Medulla oblongata (tissue), 1 donor: ENCODE results near the gene AKR1D1.
"Not testable (repeated sequence)": the region's sequence is repeated elsewhere in the genome, so short reads cannot be mapped to it uniquely, and the experiment has no call there.

ENCODE experiments used
- DNase-seq: peaks from one replicate; pipeline ENCODE4 v3.0.0-alpha.2; 2015; ENCODE audit errors: extremely low spot score

Gene AKR1D1

DNA sequence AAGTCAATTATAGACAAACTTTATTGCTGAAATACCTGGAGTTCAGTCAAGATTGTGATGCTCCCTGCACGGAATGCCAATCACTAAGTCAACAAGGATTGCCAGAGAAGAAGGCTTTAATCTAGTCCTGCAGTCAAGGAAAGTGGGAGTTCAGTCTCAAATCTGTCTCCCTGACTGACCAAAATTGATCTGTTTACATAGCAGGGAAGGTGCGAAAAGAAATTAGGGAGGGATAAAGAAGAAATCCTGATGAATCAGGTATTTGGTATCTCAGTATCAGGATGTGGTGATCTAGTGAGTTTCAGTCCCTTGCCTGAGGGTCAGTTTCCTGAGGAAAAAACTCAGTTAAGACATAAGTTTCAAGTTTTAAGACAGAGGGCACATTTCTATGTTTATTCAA is 2.1 kb upstream of the AKR1D1 start:
- DNase-seq: no peak

DNA sequence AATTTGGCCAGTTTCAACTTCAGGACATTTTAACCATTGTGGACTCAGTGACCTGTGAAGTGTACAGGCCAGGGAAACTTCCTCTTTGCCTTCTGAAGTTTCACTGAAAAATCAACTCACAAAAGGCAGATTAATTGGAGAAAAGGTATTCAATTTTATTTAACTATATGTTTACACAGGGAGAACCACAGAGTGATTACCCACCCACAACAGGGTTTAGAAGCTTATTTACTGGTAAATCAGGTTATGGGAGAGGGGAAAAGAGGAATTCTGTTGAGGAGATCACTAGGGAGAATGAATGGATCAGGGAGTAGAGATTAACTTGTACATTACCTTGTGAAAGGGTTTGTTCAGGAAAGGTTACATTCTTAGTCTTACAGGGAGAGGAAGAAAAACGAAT is 1.7 kb upstream of the AKR1D1 start:
- no peak for DNase-seq

DNA sequence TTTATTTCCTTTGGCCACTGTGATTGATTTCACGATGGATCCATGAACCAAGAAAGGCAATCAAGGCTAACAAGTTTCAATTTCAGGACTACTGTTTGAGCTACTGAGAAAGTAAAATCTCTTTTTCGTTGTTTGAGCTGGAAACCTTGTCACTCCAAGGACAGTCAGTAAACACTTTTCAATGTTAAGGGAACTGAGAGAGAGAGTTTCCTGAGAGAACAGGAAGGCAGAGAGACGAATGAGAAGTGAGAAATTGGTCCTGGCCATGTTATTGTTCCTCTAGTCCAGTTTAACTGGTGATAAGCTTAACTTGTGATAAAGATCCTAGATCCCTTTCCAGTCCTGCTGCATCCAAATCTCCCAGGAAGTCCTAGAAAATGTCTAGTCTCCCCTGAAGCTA is 909 bp upstream of the AKR1D1 start:
- DNase-seq: peak; percentile 33

DNA sequence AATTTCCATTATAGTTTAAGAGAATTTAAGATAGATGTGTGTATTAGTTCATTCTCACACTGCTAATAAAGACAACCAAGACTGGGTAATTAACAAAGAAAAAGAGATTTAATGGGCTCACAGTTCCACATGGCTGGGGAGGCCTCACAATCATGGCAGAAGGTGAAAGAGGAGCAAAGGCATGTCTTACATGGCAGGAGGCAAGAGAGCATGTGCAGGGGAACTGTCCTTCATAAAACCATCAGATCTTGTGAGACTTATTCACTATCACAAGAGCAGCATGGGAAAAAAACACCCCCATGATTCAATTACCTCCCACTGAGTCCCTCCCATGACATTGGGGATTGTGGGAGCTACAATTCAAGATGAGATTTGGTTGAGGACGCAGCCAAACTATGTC is 473 bp upstream of the AKR1D1 start:
- not testable (repeated sequence) for DNase-seq

DNA sequence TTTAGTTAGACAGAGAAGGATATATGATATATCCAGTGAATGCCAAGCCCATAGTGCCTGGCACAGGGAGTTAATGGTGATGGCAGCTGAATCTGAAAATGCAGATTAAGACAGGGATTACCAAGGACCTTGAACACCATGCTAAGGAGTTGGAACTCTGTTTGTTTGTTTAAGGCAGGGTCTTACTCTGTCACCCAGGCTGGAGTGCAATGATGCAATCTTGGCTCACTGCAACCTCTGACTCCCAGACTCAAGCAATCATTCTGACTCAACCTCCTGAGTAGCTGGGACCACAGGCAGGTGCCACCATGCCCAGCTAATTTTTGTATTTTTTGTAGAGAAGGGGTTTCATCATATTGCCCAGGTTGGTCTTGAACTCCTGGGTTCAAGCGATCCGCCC is 1.6 kb downstream of the AKR1D1 start:
- no peak for DNase-seq

DNA sequence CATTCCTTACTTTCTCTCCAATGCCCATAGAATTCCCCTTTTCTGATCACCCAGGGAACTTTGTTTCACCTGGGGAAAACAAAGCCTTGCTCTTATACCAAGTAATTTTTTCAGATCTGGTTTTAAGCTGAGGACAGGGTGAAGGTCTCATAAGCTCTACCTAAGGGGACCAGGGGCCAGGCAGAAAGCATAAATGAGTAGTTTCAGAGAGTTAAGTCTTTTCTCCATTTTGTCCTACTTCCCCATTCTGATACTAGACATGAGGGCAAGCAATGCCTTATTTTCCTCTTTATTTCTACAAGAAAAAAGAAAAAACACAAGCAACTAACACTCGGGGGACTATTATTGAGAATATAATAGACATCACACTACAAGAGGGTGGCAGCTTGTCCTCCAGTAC is 2.9 kb downstream of the AKR1D1 start:
- DNase-seq: no peak

DNA sequence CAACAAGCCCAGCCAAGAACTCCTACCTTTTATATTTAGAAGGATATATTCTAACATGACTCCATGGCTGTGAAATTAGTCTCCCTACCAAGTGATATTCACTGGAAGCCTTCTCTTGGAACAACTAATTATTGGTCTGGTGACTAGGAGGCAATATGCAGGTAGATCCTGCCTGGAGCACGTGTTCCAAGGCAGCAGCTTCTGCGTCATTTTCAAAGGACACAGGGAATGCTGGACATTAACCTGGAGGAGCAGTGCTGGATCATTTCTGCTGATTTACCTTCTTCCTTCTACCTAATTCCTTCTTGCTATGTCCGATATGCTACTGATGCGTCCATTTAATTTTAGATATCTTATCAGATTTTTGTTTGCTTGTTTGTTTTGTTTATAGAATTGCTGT is 5.6 kb downstream of the AKR1D1 start:
- no peak for DNase-seq

DNA sequence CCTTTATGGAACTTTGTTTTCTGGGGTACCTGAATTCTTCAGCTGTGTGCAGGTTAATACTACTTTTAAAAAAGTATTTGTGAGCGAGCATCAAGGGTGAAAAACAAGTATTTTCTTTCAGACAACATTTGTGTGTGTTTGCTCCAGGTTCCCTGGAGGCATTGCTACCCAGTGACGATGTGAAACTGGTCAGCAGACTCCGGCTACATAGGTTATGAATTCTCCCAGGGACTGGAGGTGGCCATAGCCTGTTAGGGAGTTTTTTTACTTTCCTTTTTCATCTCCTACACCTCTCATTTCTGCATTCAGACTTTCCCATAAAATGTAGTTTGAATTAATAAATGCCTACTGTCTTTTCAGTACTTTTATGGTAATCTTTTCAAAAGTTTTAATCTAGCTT is 7.6 kb downstream of the AKR1D1 start:
- no peak for DNase-seq

DNA sequence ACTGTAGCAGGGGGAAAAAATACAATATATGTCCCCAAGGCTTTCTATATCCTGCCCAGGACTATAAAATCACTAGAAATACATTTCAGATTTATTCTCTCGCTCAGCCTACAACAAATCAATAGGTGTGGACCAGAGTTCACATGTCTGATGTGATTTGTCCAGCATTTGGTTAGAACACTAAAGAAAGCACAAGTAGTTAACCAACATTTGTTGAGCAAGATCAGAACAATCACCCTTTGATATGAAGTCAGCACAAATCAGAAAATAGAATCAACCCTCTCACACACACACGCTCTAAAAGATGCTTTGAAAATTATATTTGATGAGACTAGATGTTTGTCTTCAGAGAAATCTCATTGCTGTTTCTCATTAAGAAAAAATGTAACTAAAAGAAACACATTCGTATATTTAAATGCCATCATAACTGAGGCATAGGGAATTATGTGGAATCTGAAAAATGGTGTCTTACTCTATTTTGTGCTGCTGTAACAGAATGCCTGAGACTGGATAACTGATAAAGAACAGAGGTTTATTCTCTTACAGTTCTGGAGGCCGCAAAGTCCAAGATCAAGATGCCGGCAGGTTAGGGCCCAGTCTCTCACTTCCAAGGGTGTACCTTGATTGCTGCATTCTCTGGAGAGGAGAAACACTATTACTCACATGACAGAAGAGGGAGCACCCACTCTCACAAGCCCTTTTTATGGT is 10.5 kb downstream of the AKR1D1 start:
- DNase-seq: no peak

DNA sequence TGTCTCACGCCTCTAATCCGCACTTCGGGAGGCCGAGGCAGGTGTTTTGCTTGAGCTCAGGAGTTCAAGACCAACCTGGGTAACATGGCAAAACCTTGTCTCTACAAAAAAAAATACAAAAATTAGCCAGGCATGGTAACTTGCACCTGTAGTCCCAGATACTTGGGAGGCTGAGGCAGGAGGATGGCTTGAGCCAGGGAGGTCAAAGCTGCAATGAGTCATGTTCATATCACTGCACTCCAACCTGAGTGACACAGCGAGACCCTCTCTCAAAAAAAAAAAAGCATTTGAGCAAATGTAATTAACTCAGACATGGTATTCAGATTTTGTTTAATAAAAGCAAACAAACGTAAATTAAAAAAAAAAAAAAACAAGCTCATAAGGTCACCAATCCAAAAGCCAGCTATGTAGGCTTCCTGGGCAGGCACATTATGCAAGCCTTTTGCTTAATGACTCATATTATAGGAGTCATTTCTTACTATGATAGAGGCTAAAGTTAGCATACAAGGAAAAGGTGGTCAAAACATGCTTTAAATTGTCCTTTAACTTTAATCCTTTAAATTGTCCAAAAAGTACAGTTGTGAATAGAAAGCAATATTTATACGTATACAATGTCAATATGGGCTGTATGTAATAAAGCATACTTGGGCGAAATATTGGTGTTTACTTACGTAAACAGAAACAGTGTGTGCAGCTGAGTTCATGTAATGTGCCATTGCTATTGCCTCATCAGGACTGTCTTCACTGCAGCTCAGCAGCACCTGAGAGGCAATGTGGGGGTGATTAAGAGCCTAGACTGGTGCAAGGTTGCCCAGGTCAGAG is 13.0 kb downstream of the AKR1D1 start:
- DNase-seq: no peak

DNA sequence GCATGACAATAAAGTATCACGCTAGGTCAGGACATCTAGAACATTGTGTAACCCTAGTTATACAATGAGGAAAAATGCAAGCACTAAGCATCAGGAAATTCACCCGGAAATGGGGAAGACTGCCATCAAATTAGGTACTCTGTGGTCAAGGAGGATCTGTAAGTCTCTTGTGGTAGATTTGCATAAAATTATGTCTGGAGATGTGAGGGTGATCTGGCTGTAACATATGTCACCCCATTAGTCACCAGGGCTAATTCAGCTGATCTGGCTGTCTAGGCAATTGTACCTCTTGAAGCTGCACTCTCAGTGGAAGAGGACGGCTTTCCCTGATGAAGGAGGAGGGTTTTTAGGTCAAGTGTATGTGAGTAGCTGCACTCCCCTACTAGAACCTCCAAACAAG is 14.8 kb downstream of the AKR1D1 start:
- DNase-seq: no peak

DNA sequence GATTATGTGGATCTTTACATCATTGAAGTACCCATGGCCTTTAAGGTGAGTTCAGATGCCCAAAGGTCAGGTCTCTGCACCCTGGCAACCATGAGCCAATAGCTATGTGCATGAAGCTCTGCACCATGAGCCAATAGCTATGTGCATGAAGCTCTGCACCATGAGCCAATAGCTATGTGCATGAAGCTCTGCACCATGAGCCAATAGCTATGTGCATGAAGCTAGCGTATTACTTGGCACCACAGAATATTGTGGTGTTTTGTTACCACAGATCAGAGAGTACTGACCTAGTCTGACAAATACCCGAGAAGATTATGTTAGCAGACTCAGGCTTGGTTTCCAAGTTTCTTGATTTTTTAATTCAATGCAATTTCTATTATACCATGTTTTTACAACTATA is 15.6 kb downstream of the AKR1D1 start:
- not testable (repeated sequence) for DNase-seq

DNA sequence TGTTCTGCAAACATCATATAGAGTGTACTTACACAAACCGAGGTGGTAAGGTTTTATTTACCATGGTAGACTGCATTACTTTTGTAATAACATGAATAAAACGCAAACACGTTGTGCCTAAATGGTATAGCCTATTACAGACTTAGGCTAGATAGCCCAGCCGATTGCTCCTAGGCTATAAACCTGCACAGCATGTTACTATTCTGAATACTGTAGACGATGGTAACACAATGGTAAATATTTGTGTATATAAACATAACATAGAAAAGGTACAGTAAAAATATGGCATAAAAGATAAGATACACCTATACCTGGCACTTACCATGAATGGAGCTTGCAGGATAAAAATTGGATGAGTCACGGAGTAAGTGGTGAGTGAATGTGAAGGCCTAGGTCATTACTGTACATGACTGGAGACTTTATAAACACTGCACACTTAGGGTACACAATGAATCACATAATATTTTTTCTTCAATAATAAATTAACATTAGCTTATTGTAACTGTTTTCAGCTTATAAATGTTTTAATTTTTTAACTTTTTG is 16.3 kb downstream of the AKR1D1 start:
- no peak for DNase-seq

DNA sequence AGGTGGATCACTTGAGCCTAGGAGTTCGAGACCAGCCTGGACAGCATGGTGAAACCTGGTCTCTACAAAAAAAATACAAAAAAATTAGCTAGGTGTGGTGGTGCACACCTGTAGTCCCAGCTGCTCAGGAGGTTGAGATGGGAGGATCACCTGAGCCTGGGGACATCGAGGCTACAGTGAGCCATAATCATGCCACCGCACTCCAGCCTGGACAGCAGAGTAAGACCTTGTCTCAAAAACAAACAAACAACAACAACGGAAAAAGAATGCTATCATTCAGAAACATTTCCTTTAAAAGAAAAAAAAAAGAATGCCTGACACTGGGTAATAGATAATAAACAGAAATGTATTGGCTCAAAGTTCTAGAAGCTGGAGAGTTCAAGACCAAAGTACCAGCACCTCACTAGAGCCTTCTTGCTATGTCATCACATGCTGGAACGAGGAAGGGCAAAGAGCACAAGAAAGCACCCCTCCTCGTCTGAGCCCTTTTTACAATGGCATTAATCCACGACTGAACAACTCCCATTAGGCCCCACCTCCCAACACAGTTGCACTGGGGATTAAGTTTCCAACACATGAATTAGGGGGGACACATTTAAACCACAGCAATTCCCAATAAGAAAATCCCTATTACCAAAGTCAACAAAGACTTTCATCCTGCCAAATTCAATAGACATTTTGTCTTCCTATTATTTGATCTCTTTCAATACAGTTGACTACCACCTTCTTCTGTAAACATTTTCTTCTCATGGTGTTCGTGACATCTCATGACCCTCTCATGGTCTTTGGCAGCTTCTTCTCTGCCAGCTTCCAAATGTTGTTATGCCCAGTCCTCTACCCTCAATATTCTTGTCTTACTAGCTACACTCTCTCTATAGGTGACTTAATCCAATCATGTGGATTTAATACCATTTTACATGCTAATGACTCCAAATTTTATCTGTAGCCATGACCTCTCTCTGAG is 20.0 kb downstream of the AKR1D1 start:
- no peak for DNase-seq

DNA sequence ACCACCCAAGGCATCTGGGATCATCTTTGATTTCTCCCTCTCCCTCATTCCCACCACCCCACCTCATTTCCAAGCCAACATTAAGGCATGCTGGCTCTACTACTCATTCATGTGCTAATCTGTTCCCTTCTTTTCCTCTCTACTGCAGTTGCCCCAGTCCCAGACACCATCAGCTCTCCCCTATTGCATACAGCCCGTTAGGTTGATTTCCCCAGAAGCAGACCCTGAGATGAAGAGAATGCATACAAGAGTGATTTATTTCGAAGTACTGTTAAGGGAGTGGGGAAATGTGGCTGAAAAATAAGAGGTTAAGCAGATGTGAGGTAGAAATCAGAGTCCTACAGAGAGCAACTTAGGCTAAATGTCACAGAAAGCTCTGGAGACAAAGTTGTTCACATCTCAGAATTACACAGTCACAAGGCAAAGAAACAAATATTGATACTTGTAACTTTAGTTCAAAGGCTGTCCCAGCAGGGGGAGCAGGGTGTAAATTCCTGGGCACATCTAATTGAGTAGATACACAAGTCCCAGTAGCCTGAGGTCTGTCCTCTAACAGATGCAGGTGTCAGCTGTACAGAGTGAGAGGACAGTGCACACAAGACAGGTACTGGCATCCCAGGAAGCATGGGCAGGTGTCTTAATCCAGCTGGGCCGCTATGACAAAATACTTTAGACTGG is 20.9 kb downstream of the AKR1D1 start:
- DNase-seq: no peak

DNA sequence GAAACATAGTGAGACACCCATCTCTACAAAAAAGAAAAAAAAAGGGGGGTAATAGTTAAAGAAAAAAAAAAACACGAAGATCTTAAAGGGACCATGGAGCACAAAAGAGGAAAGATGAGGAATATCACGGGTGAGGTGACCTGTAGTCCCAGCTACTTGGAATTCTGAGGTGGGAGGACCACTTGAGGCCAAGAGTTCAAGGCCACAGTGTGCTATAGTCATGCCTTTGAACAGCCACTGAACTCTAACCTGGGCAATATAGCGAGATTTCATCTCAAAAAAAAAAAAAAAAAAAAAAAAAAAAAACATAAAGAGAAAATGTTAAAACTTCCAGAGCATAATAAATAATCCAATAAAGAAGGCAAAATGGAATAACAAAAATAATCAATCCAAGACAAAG is 23.6 kb downstream of the AKR1D1 start:
- no peak for DNase-seq

DNA sequence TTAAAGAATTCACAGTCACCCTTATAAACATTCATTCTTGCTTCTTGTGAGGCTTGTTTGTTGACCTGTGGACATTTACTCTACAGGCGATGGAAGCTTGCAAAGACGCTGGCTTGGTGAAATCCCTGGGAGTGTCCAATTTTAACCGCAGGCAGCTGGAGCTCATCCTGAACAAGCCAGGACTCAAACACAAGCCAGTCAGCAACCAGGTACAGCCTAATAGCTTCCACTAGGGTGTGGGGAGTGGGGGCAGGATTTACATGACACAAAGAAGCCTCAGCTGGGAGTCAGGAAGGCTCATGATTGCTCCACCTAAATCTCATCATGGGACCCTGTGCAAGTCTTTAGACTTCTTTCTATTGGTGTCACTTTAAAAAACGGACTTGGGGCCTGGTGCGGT is 29.0 kb downstream of the AKR1D1 start:
- no peak for DNase-seq

DNA sequence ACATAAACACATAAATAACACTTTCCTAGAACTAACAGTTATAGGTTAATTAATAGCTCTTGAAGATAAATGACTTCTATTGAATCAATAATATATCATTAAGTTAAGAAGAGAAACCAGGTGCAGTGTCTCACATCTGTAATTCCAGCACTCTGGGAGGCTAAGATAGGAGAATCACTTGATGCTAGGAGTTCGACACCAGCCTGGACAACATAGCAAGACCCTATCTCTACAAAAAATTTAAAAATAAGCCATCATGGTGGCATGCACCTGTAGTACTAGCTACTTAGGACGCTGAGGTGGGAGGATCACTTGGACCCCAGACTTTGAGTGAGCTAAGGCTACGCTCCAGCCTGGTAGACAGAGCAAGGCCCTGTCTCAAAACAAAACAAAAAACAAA is 38.8 kb downstream of the AKR1D1 start:
- DNase-seq: no peak

DNA sequence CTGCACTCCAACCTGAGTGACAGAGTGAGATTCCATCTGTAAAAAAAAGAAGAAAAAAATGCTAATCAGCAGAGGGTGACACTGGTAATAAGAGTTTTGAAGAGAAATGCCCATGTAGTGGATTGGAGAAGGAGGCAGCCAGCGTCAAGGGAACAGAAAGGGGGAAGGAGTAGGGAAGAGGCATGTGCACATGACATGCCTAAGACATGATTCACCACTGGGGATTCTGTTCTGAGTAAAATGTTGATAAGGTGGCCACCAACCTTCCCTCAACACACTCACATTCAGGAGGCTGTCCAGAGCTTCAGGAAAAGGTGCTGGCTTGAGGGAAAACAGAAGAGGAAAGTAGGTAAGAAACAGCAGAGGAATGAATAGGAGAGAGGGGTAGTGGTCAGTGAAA is 39.9 kb downstream of the AKR1D1 start:
- no peak for DNase-seq

DNA sequence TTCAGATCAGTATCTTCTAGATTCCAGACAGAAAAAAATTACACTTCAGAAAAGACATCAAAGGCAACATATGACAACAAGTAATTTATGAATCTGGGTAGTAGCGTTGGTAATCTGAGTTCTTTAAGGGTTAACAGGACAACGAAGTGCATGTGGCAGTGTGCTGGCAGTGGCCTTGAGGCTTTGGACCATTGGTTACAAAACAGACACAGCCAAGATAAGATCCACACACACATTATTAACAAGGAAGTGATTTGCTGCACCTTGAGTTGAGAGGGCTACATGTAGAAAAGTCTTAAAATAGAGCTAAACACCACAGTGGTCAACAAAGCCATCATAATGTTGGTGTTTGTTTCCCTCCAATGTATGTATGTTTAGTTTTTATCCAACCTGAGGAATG is 40.6 kb downstream of the AKR1D1 start:
- DNase-seq: no peak

DNA sequence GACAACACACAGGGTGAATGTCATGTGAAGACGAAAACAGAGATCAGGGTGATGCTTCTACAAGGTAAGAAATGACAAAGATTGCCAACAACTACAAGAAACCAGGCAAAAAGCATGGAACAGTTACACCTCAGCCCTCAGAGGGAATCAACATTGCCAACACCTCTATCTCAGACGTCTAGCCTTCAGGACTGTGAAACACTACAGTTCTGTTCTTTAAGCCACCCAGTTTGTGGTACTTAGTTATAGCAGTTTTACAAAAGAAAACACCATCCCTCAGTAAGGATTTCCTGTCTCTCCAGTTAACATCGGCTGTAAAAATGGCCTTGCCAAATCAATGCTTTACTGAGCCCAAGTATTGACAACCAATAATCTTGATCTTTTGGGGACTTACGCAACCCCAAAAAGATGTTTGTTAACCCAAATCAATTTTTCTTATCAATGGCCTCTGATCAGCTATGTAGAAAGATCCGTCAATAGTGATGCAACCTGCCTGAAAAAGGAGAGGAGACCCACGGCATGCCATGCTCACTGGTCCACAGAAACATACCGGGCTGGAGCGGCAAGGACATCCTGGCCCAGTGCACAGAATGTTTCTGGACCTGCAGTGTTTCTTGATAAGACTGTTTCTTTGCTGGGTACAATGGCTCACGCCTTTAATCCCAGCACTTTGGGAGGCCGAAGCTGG is 44.0 kb downstream of the AKR1D1 start:
- DNase-seq: no peak
